Measurements from ENCODE around the gene PRPF19. TPM values are rescaled to one million over a fixed set of nuclear protein-coding genes. Genes with fewer than 3 reads are reported as not detected.

PRPF19 gene
- total and polyA plus RNA-seq, 4 donors: 49.0 to 115 (median 77.4) TPM

GRCh38 chr11:60855726-60856633 lies 50.4 kb downstream of the PRPF19 start, which contains the start of gene PTGDR2:
Gene PTGDR2, minus strand, starts transcription at chr11:60855950. Its CDS starts 2,228 bp downstream, at chr11:60853722.
- Histone ChIP-seq H3K27ac (ENCODE audit: low read depth, low read length) (no peak within 1 kb of the TSS), H3K27me3 (ENCODE audit: control insufficient read depth, insufficient read depth, low read length) (no peaks in the 10 kb centered on the region), H3K4me3 (ENCODE audit: low read depth, low read length) (no peak within 1 kb of the TSS), H3K9me3 (ENCODE audit: control insufficient read depth, insufficient read depth, low read length) (no peaks in the 10 kb centered on the region), H3K36me3 (ENCODE audit: control insufficient read depth, insufficient read depth, low read length) (peaks cover 22% of the 10 kb centered on the region), H3K4me1 (ENCODE audit: control insufficient read depth, insufficient read depth, low read length) (peaks cover 10% of the 10 kb centered on the region)
- WGBS (ENCODE audit: insufficient coverage): 89% methylated on average over 9 of the region's 14 CpGs
- no peak for DNase-seq (ENCODE audit: low read depth in 4 of 6, low spot score in 6 of 6)

GRCh38 chr11:60854847-60855725 lies 51.3 kb downstream of the PRPF19 start:
- Histone ChIP-seq H3K27me3 (ENCODE audit: control insufficient read depth, insufficient read depth, low read length) (no peaks in the 10 kb centered on the region), H3K9me3 (ENCODE audit: control insufficient read depth, insufficient read depth, low read length) (no peaks in the 10 kb centered on the region), H3K36me3 (ENCODE audit: control insufficient read depth, insufficient read depth, low read length) (peaks cover 31% of the 10 kb centered on the region), H3K4me3 (ENCODE audit: low read depth, low read length) (no peak overlapping the region), H3K27ac (ENCODE audit: low read depth, low read length) (no peak overlapping the region), H3K4me1 (ENCODE audit: control insufficient read depth, insufficient read depth, low read length) (peaks cover 7% of the 10 kb centered on the region)
- WGBS (ENCODE audit: insufficient coverage): 76% methylated on average over 2 of the region's 8 CpGs
- no peak for DNase-seq (ENCODE audit: low read depth in 4 of 6, low spot score in 6 of 6)

- DNase-seq (ENCODE audit: low read depth in 4 of 6, low spot score in 6 of 6): no peak
Observed at GRCh38 chr11:60854140-60854846, 52.1 kb downstream of the PRPF19 start.

GRCh38 chr11:60852982-60853950 lies 53.1 kb downstream of the PRPF19 start:
- Histone ChIP-seq H3K4me3 (ENCODE audit: low read depth, low read length) (no peak overlapping the region), H3K4me1 (ENCODE audit: control insufficient read depth, insufficient read depth, low read length) (no peaks in the 10 kb centered on the region), H3K27me3 (ENCODE audit: control insufficient read depth, insufficient read depth, low read length) (no peaks in the 10 kb centered on the region), H3K27ac (ENCODE audit: low read depth, low read length) (no peak overlapping the region), H3K9me3 (ENCODE audit: control insufficient read depth, insufficient read depth, low read length) (no peaks in the 10 kb centered on the region), H3K36me3 (ENCODE audit: control insufficient read depth, insufficient read depth, low read length) (peaks cover 49% of the 10 kb centered on the region)
- DNase-seq (ENCODE audit: low read depth in 4 of 6, low spot score in 6 of 6): no peak
- whole genome bisulfite sequencing (ENCODE audit: insufficient coverage): 78% methylated on average over 65 of the region's 68 CpGs

More at GRCh38 chr11:60854140-60854846, 52.1 kb downstream of the PRPF19 start:
- H3K27ac ChIP-seq (ENCODE audit: low read depth, low read length): no peak overlapping the region
- H3K36me3 ChIP-seq (ENCODE audit: control insufficient read depth, insufficient read depth, low read length): peaks cover 39% of the 10 kb centered on the region
- H3K9me3 ChIP-seq (ENCODE audit: control insufficient read depth, insufficient read depth, low read length): no peaks in the 10 kb centered on the region
- WGBS (ENCODE audit: insufficient coverage): 100% methylated on average over 1 of the region's 8 CpGs
- no peaks in the 10 kb centered on the region for H3K27me3 ChIP-seq (ENCODE audit: control insufficient read depth, insufficient read depth, low read length)
- no peak overlapping the region for H3K4me3 ChIP-seq (ENCODE audit: low read depth, low read length)
- H3K4me1 ChIP-seq (ENCODE audit: control insufficient read depth, insufficient read depth, low read length): no peaks in the 10 kb centered on the region

GRCh38 chr11:60852117-60852981 lies 54.0 kb downstream of the PRPF19 start:
- DNase-seq (ENCODE audit: low read depth in 4 of 6, low spot score in 6 of 6): no peak
- Histone ChIP-seq H3K9me3 (ENCODE audit: control insufficient read depth, insufficient read depth, low read length) (no peaks in the 10 kb centered on the region), H3K4me3 (ENCODE audit: low read depth, low read length) (no peak overlapping the region), H3K36me3 (ENCODE audit: control insufficient read depth, insufficient read depth, low read length) (peaks cover 58% of the 10 kb centered on the region), H3K27me3 (ENCODE audit: control insufficient read depth, insufficient read depth, low read length) (no peaks in the 10 kb centered on the region), H3K4me1 (ENCODE audit: control insufficient read depth, insufficient read depth, low read length) (no peaks in the 10 kb centered on the region), H3K27ac (ENCODE audit: low read depth, low read length) (no peak overlapping the region)
- WGBS (ENCODE audit: insufficient coverage): 26% methylated on average over 77 of the region's 78 CpGs

GRCh38 chr11:60851327-60852104 lies 54.9 kb downstream of the PRPF19 start:
- Histone ChIP-seq H3K9me3 (ENCODE audit: control insufficient read depth, insufficient read depth, low read length) (no peaks in the 10 kb centered on the region), H3K27me3 (ENCODE audit: control insufficient read depth, insufficient read depth, low read length) (no peaks in the 10 kb centered on the region), H3K4me1 (ENCODE audit: control insufficient read depth, insufficient read depth, low read length) (no peaks in the 10 kb centered on the region), H3K27ac (ENCODE audit: low read depth, low read length) (no peak overlapping the region), H3K36me3 (ENCODE audit: control insufficient read depth, insufficient read depth, low read length) (peaks cover 60% of the 10 kb centered on the region), H3K4me3 (ENCODE audit: low read depth, low read length) (no peak overlapping the region)
- WGBS (ENCODE audit: insufficient coverage): 84% methylated on average over 13 of the region's 17 CpGs
- no peak for DNase-seq (ENCODE audit: low read depth in 4 of 6, low spot score in 6 of 6)

- Histone ChIP-seq H3K36me3 (ENCODE audit: control insufficient read depth, insufficient read depth, low read length) (peaks cover 64% of the 10 kb centered on the region), H3K4me1 (ENCODE audit: control insufficient read depth, insufficient read depth, low read length) (peaks cover 7% of the 10 kb centered on the region), H3K27me3 (ENCODE audit: control insufficient read depth, insufficient read depth, low read length) (no peaks in the 10 kb centered on the region), H3K27ac (ENCODE audit: low read depth, low read length) (no peak overlapping the region), H3K9me3 (ENCODE audit: control insufficient read depth, insufficient read depth, low read length) (no peaks in the 10 kb centered on the region), H3K4me3 (ENCODE audit: low read depth, low read length) (no peak overlapping the region)
- no peak for DNase-seq (ENCODE audit: low read depth in 4 of 6, low spot score in 6 of 6)
- WGBS (ENCODE audit: insufficient coverage): 92% methylated on average over 27 of the region's 29 CpGs
Observed at GRCh38 chr11:60849641-60850520, 56.5 kb downstream of the PRPF19 start.

Measured in spinal cord (tissue), 10 donors.